IMR-90 (cell line): ENCODE measurements around the gene DLG3. TPM values are rescaled to one million over a fixed set of nuclear protein-coding genes. Genes with fewer than 3 reads are reported as not detected.

Experiments used
- ATAC-seq: fragments of 200-7000 bp; cut with Tn5 transposase; 2 replicates; pipeline ENCODE4 v1.9.1; 2020; ENCODE audit warnings: low read depth, mild to moderate bottlenecking, moderate library complexity
- BruUV-seq: library from RNA; stranded (reverse); fragments of 400-500 nt; replicated peaks from 2 replicates; lab custom pipeline; 2021; lab: Mats Ljungman, UMichigan
- CTCF ChIA-PET: fragments of 300-600 bp; formaldehyde crosslinking; extraction: SDS; loops from one replicate; lab custom pipeline; 2021; ENCODE audit warnings: antibody characterized with exemption; lab: Yijun Ruan, JAX
- POLR2A ChIA-PET: fragments of 300-600 bp; sonication (Branson Sonifier 250); formaldehyde crosslinking; loops from one replicate; lab custom pipeline; 2022; ENCODE audit warnings: antibody characterized with exemption; ENCODE audit not compliant: unreplicated experiment; lab: Charles Lee
- DNase-seq: peaks from one replicate; pipeline ENCODE4 v3.0.0; 2013
- H2AFZ ChIP-seq: replicated peaks from 2 replicates; pipeline ENCODE3; 2013; ENCODE audit warnings: low read length, mild to moderate bottlenecking; ENCODE audit not compliant: poor library complexity
- H2AK5ac ChIP-seq: 2 replicates; pipeline ENCODE4 v1.6.1; 2013; ENCODE audit warnings: low read depth, low read length, inconsistent platforms
- H2AK9ac ChIP-seq: replicated peaks from 2 replicates; pipeline ENCODE3; 2013; ENCODE audit warnings: mild to moderate bottlenecking, low read depth, low read length, moderate library complexity; ENCODE audit not compliant: poor library complexity
- H2BK120ac ChIP-seq: 2 replicates; pipeline ENCODE4 v1.6.1; 2013; ENCODE audit warnings: low read depth, low read length, inconsistent platforms
- H2BK15ac ChIP-seq: 3 replicates; pipeline ENCODE4 v1.6.1; 2013; ENCODE audit warnings: low read depth, low read length, inconsistent platforms
- H2BK20ac ChIP-seq: 2 replicates; pipeline ENCODE4 v1.6.1; 2013; ENCODE audit warnings: low read depth, mild to moderate bottlenecking, inconsistent platforms, low read length, moderate library complexity
- H2BK5ac ChIP-seq: 2 replicates; pipeline ENCODE4 v1.6.1; 2013; ENCODE audit warnings: mild to moderate bottlenecking, low read depth, low read length, inconsistent platforms; ENCODE audit not compliant: poor library complexity, severe bottlenecking
- H3K14ac ChIP-seq: replicated peaks from 2 replicates; pipeline ENCODE4 v1.6.1; 2013; ENCODE audit warnings: low read depth, low read length, inconsistent platforms
- H3K18ac ChIP-seq: 2 replicates; pipeline ENCODE4 v1.6.1; 2013; ENCODE audit warnings: low read depth, low read length, control low read depth
- H3K23ac ChIP-seq: 2 replicates; pipeline ENCODE4 v1.6.1; 2013; ENCODE audit warnings: low read depth, low read length, inconsistent platforms
- H3K27ac ChIP-seq: 2 replicates; pipeline ENCODE4 v1.5.1; 2013; ENCODE audit warnings: mild to moderate bottlenecking, control low read depth, low read length; ENCODE audit not compliant: insufficient read depth
- H3K27me3 ChIP-seq: 2 replicates; pipeline ENCODE4 v1.6.1; 2013; ENCODE audit warnings: low read length; ENCODE audit not compliant: control insufficient read depth, insufficient read depth
- H3K36me3 ChIP-seq: 2 replicates; pipeline ENCODE4 v1.6.1; 2013; ENCODE audit warnings: low read length, mixed read lengths; ENCODE audit not compliant: control insufficient read depth, insufficient read depth
- H3K4ac ChIP-seq: 2 replicates; pipeline ENCODE4 v1.6.1; 2013; ENCODE audit warnings: low read depth, low read length, inconsistent platforms
- H3K4me1 ChIP-seq: 2 replicates; pipeline ENCODE4 v1.6.1; 2013; ENCODE audit warnings: low read length, mixed read lengths; ENCODE audit not compliant: control insufficient read depth, insufficient read depth
- H3K4me2 ChIP-seq: 2 replicates; pipeline ENCODE4 v1.6.1; 2013; ENCODE audit warnings: low read depth, mild to moderate bottlenecking, control low read depth, low read length, moderate library complexity
- H3K4me3 ChIP-seq: 2 replicates; pipeline ENCODE4 v1.5.1; 2013; ENCODE audit warnings: low read depth, mild to moderate bottlenecking, control low read depth, low read length, moderate library complexity; ENCODE audit not compliant: insufficient read depth
- H3K56ac ChIP-seq: 2 replicates; pipeline ENCODE4 v1.6.1; 2013; ENCODE audit warnings: low read length, inconsistent platforms; ENCODE audit not compliant: insufficient read depth; ENCODE audit errors: extremely low read depth
- H3K79me1 ChIP-seq, 2 experiments: 2 replicates each; pipeline ENCODE4 v1.6.1; 2013; ENCODE audit warnings: low read length in 2 of 2, inconsistent platforms in 1 of 2, low read depth in 1 of 2
- H3K9ac ChIP-seq: 2 replicates; pipeline ENCODE4 v1.6.1; 2013; ENCODE audit warnings: low read depth, low read length, control low read depth
- H3K9me1 ChIP-seq: 2 replicates; pipeline ENCODE4 v1.6.1; 2013; ENCODE audit warnings: low read length, inconsistent platforms; ENCODE audit not compliant: insufficient read depth
- H3K9me3 ChIP-seq: 2 replicates; pipeline ENCODE4 v1.6.1; 2013; ENCODE audit warnings: low read length; ENCODE audit not compliant: control insufficient read depth, insufficient read depth
- H4K20me1 ChIP-seq: 2 replicates; pipeline ENCODE4 v1.6.1; 2013; ENCODE audit warnings: low read length, inconsistent platforms; ENCODE audit not compliant: insufficient read depth
- H4K5ac ChIP-seq: 2 replicates; pipeline ENCODE4 v1.6.1; 2013; ENCODE audit warnings: mild to moderate bottlenecking, low read depth, low read length, control low read depth
- H4K8ac ChIP-seq, 2 experiments: 2 replicates each; pipeline ENCODE4 v1.6.1; 2013; ENCODE audit warnings: low read depth in 2 of 2, low read length in 2 of 2, control low read depth in 1 of 2, inconsistent platforms in 1 of 2
- H4K91ac ChIP-seq: 2 replicates; pipeline ENCODE4 v1.6.1; 2013; ENCODE audit warnings: low read depth, low read length, inconsistent platforms; ENCODE audit not compliant: insufficient read depth
- BHLHE40 ChIP-seq: fragments of 150-350 bp; IDR thresholded peaks from 2 replicates; pipeline ENCODE4 v1.6.1; 2016; ENCODE audit warnings: mild to moderate bottlenecking, low read depth, low read length
- MAFK ChIP-seq: IDR thresholded peaks from 2 replicates; pipeline ENCODE4 v1.6.1; 2012; ENCODE audit warnings: low read depth, low read length, improper control_type of control experiment
- POLR2A ChIP-seq: IDR thresholded peaks from 2 replicates; pipeline ENCODE4 v1.6.1; 2012; ENCODE audit warnings: mild to moderate bottlenecking, low read depth, low read length
- RAD21 ChIP-seq: IDR thresholded peaks from 2 replicates; pipeline ENCODE4 v1.6.1; 2012; ENCODE audit warnings: low read length, improper control_type of control experiment
- RCOR1 ChIP-seq: IDR thresholded peaks from 2 replicates; pipeline ENCODE4 v1.6.1; 2012; ENCODE audit warnings: mild to moderate bottlenecking, low read length, improper control_type of control experiment; ENCODE audit not compliant: insufficient replicate concordance
- RFX5 ChIP-seq: IDR thresholded peaks from 2 replicates; pipeline ENCODE4 v1.8.0; 2012; ENCODE audit warnings: low read depth, mild to moderate bottlenecking, low read length, moderate library complexity
- SMC3 ChIP-seq: fragments of 150-350 bp; IDR thresholded peaks from 2 replicates; pipeline ENCODE4 v1.6.1; 2016; ENCODE audit warnings: low read depth, mild to moderate bottlenecking, antibody characterized with exemption, low read length, moderate library complexity
- WGBS, 2 experiments: methylation state at CpG; one replicate each; pipeline versions ENCODE4 v1.1.5 to v1.1.7; 2013; ENCODE audit warnings: missing lambda C conversion rate in 2 of 2; ENCODE audit not compliant: insufficient read length in 1 of 2; ENCODE audit errors: extremely low coverage in 2 of 2; 5-methylcytosine and 5-hydroxymethylcytosine counted together
- dilution Hi-C: fragments of 300-500 bp; cut with HindIII; formaldehyde crosslinking; loops from one replicate; pipeline ENCODE4 v1.14.3; 2018; ENCODE audit warnings: low sequenced_read_pairs; ENCODE audit not compliant: unreplicated experiment
- in situ Hi-C: fragments of 300-500 bp; cut with MboI; formaldehyde crosslinking; loops from 3 replicates; pipeline ENCODE4 v1.14.3; 2019; ENCODE audit warnings: low sequenced_read_pairs, inconsistent platforms, mixed read lengths
- intact Hi-C: fragments of 100-400 bp; cut with micrococcal nuclease; formaldehyde crosslinking; loops from 2 replicates; pipeline ENCODE4 v1.10.0; 2022
- polyA plus RNA-seq, 3 experiments: library from polyadenylated mRNA; depleted of rRNA; stranded (reverse); fragments of >200 nt; gene quantifications; 2 replicates each; pipeline ENCODE4 v1.2.3, GENCODE V29; 2012; ENCODE audit warnings: low replicate concordance in 1 of 3
- total RNA-seq: library from RNA; depleted of rRNA; stranded (reverse); fragments of >200 nt; gene quantifications from 2 replicates; pipeline ENCODE4 v1.2.3, GENCODE V29; 2012
- TF ChIP-seq, protein P1 (sequence below): conservative IDR thresholded peaks from 2 replicates; pipeline ENCODE4 v1.5.1; 2012; ENCODE audit warnings: mild to moderate bottlenecking, low read depth, low read length, improper control_type of control experiment

The DLG3 gene
- total and polyA plus RNA-seq, 2 of the 4 experiments (the other 2 are of a cell fraction) = 11.0 to 27.1 TPM

DNA sequence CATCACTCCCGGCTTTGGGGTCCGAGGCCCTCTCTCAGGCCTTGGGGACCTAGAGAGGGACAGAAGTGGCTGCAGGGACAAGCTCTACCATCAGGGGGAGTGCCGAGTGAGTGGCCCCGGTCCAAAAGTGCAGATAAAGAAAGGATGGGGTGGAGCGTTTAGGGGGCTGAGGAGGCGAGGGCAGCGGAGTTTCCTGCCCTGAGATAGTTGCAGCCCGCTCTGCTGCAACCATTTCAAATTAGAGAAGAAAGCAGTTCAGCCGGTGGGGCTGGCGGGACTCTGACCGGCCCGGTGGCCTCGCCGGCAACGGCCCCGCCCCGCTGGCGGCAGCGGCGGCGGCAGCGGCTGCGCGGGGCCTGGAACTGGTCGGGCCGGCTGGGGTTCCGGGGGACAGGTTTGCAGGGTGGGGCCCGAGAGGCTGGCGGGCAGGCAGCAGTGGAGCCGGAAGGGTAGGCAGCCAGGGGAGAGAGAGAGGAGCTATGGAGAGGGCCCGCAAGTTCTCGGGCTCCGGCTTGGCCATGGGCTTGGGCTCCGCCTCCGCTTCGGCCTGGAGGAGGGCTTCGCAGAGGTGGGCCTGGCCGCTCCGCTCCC, 7.6 kb downstream of the DLG3 start:
- intact Hi-C loops = loop anchor here (10.0 kb wide), 1 partner anchor 513 kb away; no protein-coding TSS in a partner anchor
- peak overlapping the region; percentile 44 for H3K9ac ChIP-seq

More for the DNA sequence above, 7.6 kb downstream of the DLG3 start:
- Histone ChIP-seq H2BK20ac (no peak overlapping the region), H2AFZ (peak overlapping the region; percentile 92), H3K4me2 (peak overlapping the region; percentile 85), H2BK120ac (no peak overlapping the region), H4K91ac (peak overlapping the region; percentile 26; the same call in 1 of the 2 replicates), H2BK5ac (no peak overlapping the region), H2AK5ac (no peak overlapping the region), H3K27me3 (peaks cover 2% of the 10 kb centered on the region; the same call in 1 of the 2 replicates), H3K9me3 (no peaks in the 10 kb centered on the region; the same call in 1 of the 2 replicates), H4K5ac (0 out of 2 replicates have a peak overlapping the region, but pooled peaks have one; percentile 24), H4K20me1 (no peaks in the 10 kb centered on the region), H3K23ac (no peak overlapping the region), H3K36me3 (no peaks in the 10 kb centered on the region), H3K4ac (peak overlapping the region; percentile 23; the same call in 1 of the 2 replicates), H3K18ac (no peak overlapping the region), H3K56ac (no peak overlapping the region), H3K4me1 (no peaks in the 10 kb centered on the region), H3K14ac (no peak overlapping the region; the same call in 1 of the 2 replicates), H2BK15ac (no peak overlapping the region; the same call in 2 of the 3 replicates), H2AK9ac (peak overlapping the region; percentile 91), H3K9me1 (no peaks in the 10 kb centered on the region), H3K79me1 (peaks cover 0 to 19% of the 10 kb centered on the region in 2 experiments; a peak in 2 of 4 replicates), H3K27ac (peak overlapping the region; percentile 8; the same call in 1 of the 2 replicates), H3K4me3 (peak overlapping the region; percentile 71), H4K8ac (peak overlapping the region in 1 of 2 experiments; percentile 35; a peak in 2 of 4 replicates)
- ATAC-seq (peak; percentile 72), DNase-seq (peak; percentile 17)
- TF ChIP-seq RFX5 (no peak), POLR2A (no peak), MAFK (no peak), RCOR1 (no peak), BHLHE40 (no peak), RAD21 (peak; percentile 17; the same call in 1 of the 2 replicates), SMC3 (peak; percentile 31; the same call in 1 of the 2 replicates)
- TF ChIP-seq, protein P1, sequence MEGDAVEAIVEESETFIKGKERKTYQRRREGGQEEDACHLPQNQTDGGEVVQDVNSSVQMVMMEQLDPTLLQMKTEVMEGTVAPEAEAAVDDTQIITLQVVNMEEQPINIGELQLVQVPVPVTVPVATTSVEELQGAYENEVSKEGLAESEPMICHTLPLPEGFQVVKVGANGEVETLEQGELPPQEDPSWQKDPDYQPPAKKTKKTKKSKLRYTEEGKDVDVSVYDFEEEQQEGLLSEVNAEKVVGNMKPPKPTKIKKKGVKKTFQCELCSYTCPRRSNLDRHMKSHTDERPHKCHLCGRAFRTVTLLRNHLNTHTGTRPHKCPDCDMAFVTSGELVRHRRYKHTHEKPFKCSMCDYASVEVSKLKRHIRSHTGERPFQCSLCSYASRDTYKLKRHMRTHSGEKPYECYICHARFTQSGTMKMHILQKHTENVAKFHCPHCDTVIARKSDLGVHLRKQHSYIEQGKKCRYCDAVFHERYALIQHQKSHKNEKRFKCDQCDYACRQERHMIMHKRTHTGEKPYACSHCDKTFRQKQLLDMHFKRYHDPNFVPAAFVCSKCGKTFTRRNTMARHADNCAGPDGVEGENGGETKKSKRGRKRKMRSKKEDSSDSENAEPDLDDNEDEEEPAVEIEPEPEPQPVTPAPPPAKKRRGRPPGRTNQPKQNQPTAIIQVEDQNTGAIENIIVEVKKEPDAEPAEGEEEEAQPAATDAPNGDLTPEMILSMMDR = peak; percentile 56
- CTCF ChIA-PET = interaction anchor here (0.9 to 1.0 kb wide), 2 partner anchors 17 to 213 kb away, joined by 3 read pairs; no protein-coding TSS in a partner anchor
- no TSS peak for BruUV-seq
- dilution Hi-C loops = no loop called here
- WGBS, 2 experiments = 14% methylated on average over 11 of the region's 39 CpGs; no CpG with 5 or more reads in 1 of the 2 experiments
- POLR2A ChIA-PET = no interaction called here
- in situ Hi-C loops = no loop called here
